ENCODE data around the gene IRF7. TPM values are rescaled to one million over a fixed set of nuclear protein-coding genes. Genes with fewer than 3 reads are reported as not detected.

IRF7 gene
- total and polyA plus RNA-seq, 9 donors, result 0.28 to 59.1 (median 17.1) TPM

- Histone ChIP-seq H3K36me3 (no peaks in the 10 kb centered on the region), H3K27ac (no peak overlapping the region), H3K4me3 (no peak overlapping the region), H3K27me3 (no peaks in the 10 kb centered on the region), H3K4me1 (ENCODE audit: insufficient read depth) (peaks cover 2% of the 10 kb centered on the region), H3K9me3 (no peaks in the 10 kb centered on the region)
- WGBS, 3 donors, result 91 to 98% (median 95%) methylated on average over 9 of the region's 9 CpGs
- TF ChIP-seq EP300 (IDR thresholded peaks at IDR 0.05), result no peak
- TF ChIP-seq CTCF (IDR thresholded peaks at IDR 0.05), result no peak
- TF ChIP-seq POLR2A (IDR thresholded peaks at IDR 0.05), result no peak
- intact Hi-C loops (cut with DNase I), result no loop called here
- DNase-seq, result no peak
Measured at GRCh38 chr11:643366-643765, 27.6 kb upstream of the IRF7 start.

GRCh38 chr11:641806-642370 lies 26.1 kb upstream of the IRF7 start:
- intact Hi-C loops (cut with DNase I), result no loop called here
- Histone ChIP-seq H3K27me3 (no peaks in the 10 kb centered on the region), H3K36me3 (no peaks in the 10 kb centered on the region), H3K27ac (no peak overlapping the region), H3K4me3 (no peak overlapping the region), H3K4me1 (ENCODE audit: insufficient read depth) (peaks cover 4% of the 10 kb centered on the region), H3K9me3 (no peaks in the 10 kb centered on the region)
- no peak for TF ChIP-seq EP300 (IDR thresholded peaks at IDR 0.05)
- no peak for TF ChIP-seq POLR2A (IDR thresholded peaks at IDR 0.05)
- TF ChIP-seq CTCF (IDR thresholded peaks at IDR 0.05), result no peak
- no peak for DNase-seq
- WGBS, 3 donors, result 88 to 89% (median 88%) methylated on average over 19 of the region's 19 CpGs

- no peak for DNase-seq
- intact Hi-C loops (cut with DNase I), result no loop called here
- Histone ChIP-seq H3K27me3 (no peaks in the 10 kb centered on the region), H3K4me1 (ENCODE audit: insufficient read depth) (peaks cover 7% of the 10 kb centered on the region), H3K9me3 (no peaks in the 10 kb centered on the region), H3K4me3 (no peak overlapping the region), H3K36me3 (no peaks in the 10 kb centered on the region), H3K27ac (no peak overlapping the region)
- WGBS, 3 donors, result 48 to 71% (median 65%) methylated on average over 44 to 69 of the region's 69 CpGs
- TF ChIP-seq CTCF (IDR thresholded peaks at IDR 0.05) (no peak), POLR2A (IDR thresholded peaks at IDR 0.05) (no peak), EP300 (IDR thresholded peaks at IDR 0.05) (no peak)
Measured at GRCh38 chr11:640021-640706, 24.4 kb upstream of the IRF7 start.

GRCh38 chr11:639332-639955 lies 23.7 kb upstream of the IRF7 start:
- Histone ChIP-seq H3K27me3 (no peaks in the 10 kb centered on the region), H3K36me3 (no peaks in the 10 kb centered on the region), H3K4me1 (ENCODE audit: insufficient read depth) (peaks cover 7% of the 10 kb centered on the region), H3K9me3 (no peaks in the 10 kb centered on the region), H3K4me3 (no peak overlapping the region), H3K27ac (no peak overlapping the region)
- TF ChIP-seq POLR2A (IDR thresholded peaks at IDR 0.05) (no peak), EP300 (IDR thresholded peaks at IDR 0.05) (no peak), CTCF (IDR thresholded peaks at IDR 0.05) (no peak)
- WGBS, 3 donors, result 12 to 35% (median 15%) methylated on average over 33 to 80 of the region's 80 CpGs
- no peak for DNase-seq
- intact Hi-C loops (cut with DNase I), result no loop called here

All from ovary (tissue), 9 donors.